Measurements from ENCODE around the gene ZNF516.

Gene ZNF516

GRCh38 chr18:76392349-76392748 is 102.7 kb downstream of the ZNF516 start:
- peak; percentile 43 for DNase-seq

- peak; percentile 49 for DNase-seq
These were observed 103.3 kb downstream of the ZNF516 start for GRCh38 chr18:76391746-76392145.

GRCh38 chr18:76391038-76391437 is 104.0 kb downstream of the ZNF516 start:
- no peak for DNase-seq

GRCh38 chr18:76390452-76391035 is 104.5 kb downstream of the ZNF516 start:
- DNase-seq = no peak

- DNase-seq = peak; percentile 44
These were observed 105.3 kb downstream of the ZNF516 start for GRCh38 chr18:76389716-76390115.

- peak; percentile 49 for DNase-seq
These were observed 106.1 kb downstream of the ZNF516 start for GRCh38 chr18:76388891-76389423.

GRCh38 chr18:76388261-76388660 is 106.8 kb downstream of the ZNF516 start:
- no peak for DNase-seq

GRCh38 chr18:76387608-76388007 is 107.4 kb downstream of the ZNF516 start:
- no peak for DNase-seq

- no peak for DNase-seq
These were observed 108.2 kb downstream of the ZNF516 start for GRCh38 chr18:76386886-76387285.

GRCh38 chr18:76386071-76386470 is 109.0 kb downstream of the ZNF516 start:
- no peak for DNase-seq

GRCh38 chr18:76385681-76385975 is 109.4 kb downstream of the ZNF516 start:
- DNase-seq = peak; percentile 50

- DNase-seq = peak; percentile 52
These were observed 110.0 kb downstream of the ZNF516 start for GRCh38 chr18:76384861-76385680.

GRCh38 chr18:76384114-76384790 is 110.8 kb downstream of the ZNF516 start:
- peak; percentile 47 for DNase-seq

GRCh38 chr18:76383636-76384035 is 111.4 kb downstream of the ZNF516 start:
- no peak for DNase-seq

- DNase-seq = no peak
These were observed 112.8 kb downstream of the ZNF516 start for GRCh38 chr18:76382275-76382674.

- peak; percentile 74 for DNase-seq
These were observed 114.1 kb downstream of the ZNF516 start for GRCh38 chr18:76380791-76381405.

GRCh38 chr18:76380127-76380729 is 114.8 kb downstream of the ZNF516 start:
- DNase-seq = no peak

GRCh38 chr18:76379226-76380126 is 115.6 kb downstream of the ZNF516 start:
- no peak for DNase-seq

GRCh38 chr18:76378526-76379215 is 116.4 kb downstream of the ZNF516 start:
- no peak for DNase-seq

- no peak for DNase-seq
These were observed 117.7 kb downstream of the ZNF516 start for GRCh38 chr18:76377359-76377756.

- peak; percentile 71 for DNase-seq
These were observed 118.2 kb downstream of the ZNF516 start for GRCh38 chr18:76376668-76377358.

Data from activated CD8-positive, alpha-beta memory T cell treated with anti-CD3 and anti-CD28 coated beads for 24 hours (primary cell).